Erythroblast (primary cell): ENCODE results near the gene FGF19.

Source experiments
- GATA1 ChIP-seq: IDR thresholded peaks from 2 replicates; pipeline ENCODE4 v1.6.1; 2011; ENCODE audit warnings: low read depth, mild to moderate bottlenecking, control low read depth, low read length, moderate library complexity
- POLR2A ChIP-seq: IDR thresholded peaks from 2 replicates; pipeline ENCODE4 v1.6.1; 2011; ENCODE audit warnings: mild to moderate bottlenecking, low read length

GRCh38 chr11:69721745-69722144 lies 17.9 kb upstream of the FGF19 start:
- TF ChIP-seq POLR2A (no peak), GATA1 (no peak)
